Measurements from ENCODE around the gene MROH2A.

Gene MROH2A

GRCh38 chr2:233817995-233818638, 40.0 kb downstream of the MROH2A start:
- in situ Hi-C loops (cut with HindIII; ENCODE audit: low sequenced_read_pairs): no loop called here

GRCh38 chr2:233818639-233819621, 40.8 kb downstream of the MROH2A start:
- in situ Hi-C loops (cut with HindIII; ENCODE audit: low sequenced_read_pairs): no loop called here

- in situ Hi-C loops (cut with HindIII; ENCODE audit: low sequenced_read_pairs): no loop called here
Observed at GRCh38 chr2:233819884-233820773, 42.0 kb downstream of the MROH2A start.

GRCh38 chr2:233820774-233821105, 42.6 kb downstream of the MROH2A start:
- in situ Hi-C loops (cut with HindIII; ENCODE audit: low sequenced_read_pairs): no loop called here

- in situ Hi-C loops (cut with HindIII; ENCODE audit: low sequenced_read_pairs): no loop called here
Observed at GRCh38 chr2:233821196-233821595, 43.1 kb downstream of the MROH2A start.

GRCh38 chr2:233821709-233822100, 43.6 kb downstream of the MROH2A start:
- in situ Hi-C loops (cut with HindIII; ENCODE audit: low sequenced_read_pairs): no loop called here

- in situ Hi-C loops (cut with HindIII; ENCODE audit: low sequenced_read_pairs): no loop called here
Observed at GRCh38 chr2:233822101-233822771, 44.1 kb downstream of the MROH2A start.

GRCh38 chr2:233822781-233823730, 44.9 kb downstream of the MROH2A start:
- in situ Hi-C loops (cut with HindIII; ENCODE audit: low sequenced_read_pairs): no loop called here

GRCh38 chr2:233823731-233824121, 45.6 kb downstream of the MROH2A start:
- in situ Hi-C loops (cut with HindIII; ENCODE audit: low sequenced_read_pairs): no loop called here

- in situ Hi-C loops (cut with HindIII; ENCODE audit: low sequenced_read_pairs): no loop called here
Observed at GRCh38 chr2:233824373-233824772, 46.2 kb downstream of the MROH2A start.

GRCh38 chr2:233828546-233829192, 50.5 kb downstream of the MROH2A start:
- in situ Hi-C loops (cut with HindIII; ENCODE audit: low sequenced_read_pairs): no loop called here

- in situ Hi-C loops (cut with HindIII; ENCODE audit: low sequenced_read_pairs): no loop called here
Observed at GRCh38 chr2:233829193-233830110, 51.3 kb downstream of the MROH2A start.

- in situ Hi-C loops (cut with HindIII; ENCODE audit: low sequenced_read_pairs): no loop called here
Observed at GRCh38 chr2:233830111-233830802, 52.1 kb downstream of the MROH2A start.

- in situ Hi-C loops (cut with HindIII; ENCODE audit: low sequenced_read_pairs): no loop called here
Observed at GRCh38 chr2:233831011-233831721, 53.0 kb downstream of the MROH2A start.

GRCh38 chr2:233831861-233832260, 53.7 kb downstream of the MROH2A start:
- in situ Hi-C loops (cut with HindIII; ENCODE audit: low sequenced_read_pairs): no loop called here

- in situ Hi-C loops (cut with HindIII; ENCODE audit: low sequenced_read_pairs): no loop called here
Observed at GRCh38 chr2:233832414-233832813, 54.3 kb downstream of the MROH2A start.

- in situ Hi-C loops (cut with HindIII; ENCODE audit: low sequenced_read_pairs): no loop called here
Observed at GRCh38 chr2:233832869-233833311, 54.8 kb downstream of the MROH2A start.
